ENCODE measurements around the gene VWA3B.

The VWA3B gene

DNA sequence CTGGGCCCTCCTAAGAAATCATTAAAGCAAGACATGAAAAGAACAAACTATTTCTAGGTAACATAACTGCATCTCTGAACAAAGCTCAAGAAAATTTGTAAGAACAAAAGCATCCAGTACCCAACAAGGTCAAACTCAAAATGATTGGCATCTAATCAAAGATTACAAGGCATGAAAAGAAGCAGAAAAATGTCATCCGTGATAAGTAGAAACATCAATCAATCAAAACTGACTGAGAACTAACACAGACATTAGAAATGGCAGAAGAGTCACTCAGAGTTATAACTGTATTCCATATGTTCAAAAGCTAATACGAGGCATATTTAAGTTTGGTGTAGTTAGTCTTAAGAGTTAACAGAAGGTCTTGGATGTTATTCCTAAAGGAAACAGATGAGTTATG, 80.9 kb downstream of the VWA3B start:
- H3K27ac ChIP-seq (ENCODE audit: low read depth, low read length) = no peak overlapping the region
- H3K36me3 ChIP-seq (ENCODE audit: low read length) = no peaks in the 10 kb centered on the region
- H2AFZ ChIP-seq (ENCODE audit: low read depth, low read length, severe bottlenecking) = no peak overlapping the region
- no peaks in the 10 kb centered on the region for H3K27me3 ChIP-seq (ENCODE audit: low read length)
- no peaks in the 10 kb centered on the region for H3K79me2 ChIP-seq (ENCODE audit: insufficient read depth, low read length)
- H3K4me3 ChIP-seq (ENCODE audit: insufficient read depth, low read length, poor library complexity, severe bottlenecking) = no peak overlapping the region
- H4K20me1 ChIP-seq (ENCODE audit: low read depth, low read length) = no peaks in the 10 kb centered on the region
- H3K4me2 ChIP-seq (ENCODE audit: low read depth, low read length, poor library complexity, severe bottlenecking) = no peak overlapping the region
- no peaks in the 10 kb centered on the region for H3K9me3 ChIP-seq (ENCODE audit: insufficient read depth, low read length)
- no peaks in the 10 kb centered on the region for H3F3A ChIP-seq (ENCODE audit: insufficient read depth)
- TF ChIP-seq EZH2phosphoT487 (conservative IDR thresholded peaks at IDR 0.05; ENCODE audit: low read length) = no peak
- no peak overlapping the region for H3K9ac ChIP-seq (ENCODE audit: low read length)
- H3K9me2 ChIP-seq (replicated peaks; ENCODE audit: insufficient read depth, low read length) = no peaks in the 10 kb centered on the region

DNA sequence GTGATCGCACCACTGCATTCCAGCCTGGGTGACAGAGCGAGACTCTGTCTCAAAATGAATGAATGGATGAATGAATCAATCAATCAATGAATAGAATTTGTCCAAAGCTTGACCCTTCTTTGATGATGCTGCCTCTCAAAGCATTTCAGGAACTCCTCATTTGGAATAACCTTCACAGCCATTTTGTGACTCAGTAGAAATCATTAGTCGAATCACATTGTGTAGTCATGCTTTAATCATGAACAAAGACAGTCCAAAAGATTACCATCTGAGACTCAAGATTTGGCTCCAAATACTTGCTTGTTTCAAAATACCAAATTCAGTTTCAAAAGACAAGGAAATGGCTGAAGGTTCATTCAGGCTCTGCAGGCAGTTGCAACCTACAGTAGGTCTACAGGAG, 83.1 kb downstream of the VWA3B start:
- Histone ChIP-seq H2AFZ (ENCODE audit: low read depth, low read length, severe bottlenecking) (no peak overlapping the region), H3K9me2 (replicated peaks; ENCODE audit: insufficient read depth, low read length) (no peaks in the 10 kb centered on the region), H3K4me2 (ENCODE audit: low read depth, low read length, poor library complexity, severe bottlenecking) (no peak overlapping the region), H3F3A (ENCODE audit: insufficient read depth) (no peaks in the 10 kb centered on the region), H3K27me3 (ENCODE audit: low read length) (no peaks in the 10 kb centered on the region), H3K79me2 (ENCODE audit: insufficient read depth, low read length) (no peaks in the 10 kb centered on the region), H3K27ac (ENCODE audit: low read depth, low read length) (no peak overlapping the region), H3K9ac (ENCODE audit: low read length) (no peak overlapping the region), H4K20me1 (ENCODE audit: low read depth, low read length) (no peaks in the 10 kb centered on the region), H3K4me3 (ENCODE audit: insufficient read depth, low read length, poor library complexity, severe bottlenecking) (no peak overlapping the region), H3K9me3 (ENCODE audit: insufficient read depth, low read length) (no peaks in the 10 kb centered on the region), H3K36me3 (ENCODE audit: low read length) (no peaks in the 10 kb centered on the region)
- TF ChIP-seq, protein P1, sequence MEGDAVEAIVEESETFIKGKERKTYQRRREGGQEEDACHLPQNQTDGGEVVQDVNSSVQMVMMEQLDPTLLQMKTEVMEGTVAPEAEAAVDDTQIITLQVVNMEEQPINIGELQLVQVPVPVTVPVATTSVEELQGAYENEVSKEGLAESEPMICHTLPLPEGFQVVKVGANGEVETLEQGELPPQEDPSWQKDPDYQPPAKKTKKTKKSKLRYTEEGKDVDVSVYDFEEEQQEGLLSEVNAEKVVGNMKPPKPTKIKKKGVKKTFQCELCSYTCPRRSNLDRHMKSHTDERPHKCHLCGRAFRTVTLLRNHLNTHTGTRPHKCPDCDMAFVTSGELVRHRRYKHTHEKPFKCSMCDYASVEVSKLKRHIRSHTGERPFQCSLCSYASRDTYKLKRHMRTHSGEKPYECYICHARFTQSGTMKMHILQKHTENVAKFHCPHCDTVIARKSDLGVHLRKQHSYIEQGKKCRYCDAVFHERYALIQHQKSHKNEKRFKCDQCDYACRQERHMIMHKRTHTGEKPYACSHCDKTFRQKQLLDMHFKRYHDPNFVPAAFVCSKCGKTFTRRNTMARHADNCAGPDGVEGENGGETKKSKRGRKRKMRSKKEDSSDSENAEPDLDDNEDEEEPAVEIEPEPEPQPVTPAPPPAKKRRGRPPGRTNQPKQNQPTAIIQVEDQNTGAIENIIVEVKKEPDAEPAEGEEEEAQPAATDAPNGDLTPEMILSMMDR (IDR thresholded peaks at IDR 0.05; ENCODE audit: insufficient read depth, low read length, poor library complexity, severe bottlenecking) = no peak
- TF ChIP-seq EZH2phosphoT487 (conservative IDR thresholded peaks at IDR 0.05; ENCODE audit: low read length) = no peak

DNA sequence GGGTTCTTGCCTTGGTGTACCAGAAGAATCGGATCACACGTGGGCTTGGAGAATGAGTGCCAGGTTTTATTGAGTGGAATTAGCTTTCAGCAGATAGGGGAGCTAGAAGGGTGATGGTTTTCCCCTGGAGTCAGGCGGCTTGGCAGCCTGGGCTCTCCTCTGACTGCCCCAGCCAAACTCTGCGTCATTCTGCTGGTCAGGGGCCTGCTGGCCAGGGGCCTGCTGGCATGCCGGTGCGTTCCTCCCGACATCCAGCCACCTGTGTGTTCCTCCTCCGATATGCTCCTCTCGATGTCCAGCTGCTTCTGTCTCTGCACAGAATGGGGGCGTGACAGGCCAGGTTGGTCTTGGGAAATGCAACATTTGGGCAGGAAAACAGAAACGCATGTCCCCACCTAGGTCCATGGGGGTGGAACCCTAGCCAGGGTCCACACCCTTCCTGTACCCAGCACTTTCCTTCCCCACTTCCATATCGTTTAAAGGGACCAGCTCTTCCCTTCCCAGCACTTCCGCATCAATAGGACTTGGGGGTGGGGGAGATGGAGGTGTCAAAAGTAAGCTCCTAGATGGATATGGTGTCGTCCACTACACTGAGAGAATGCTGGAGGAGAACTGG, 85.3 kb downstream of the VWA3B start:
- Histone ChIP-seq H3K36me3 (ENCODE audit: low read length) (no peaks in the 10 kb centered on the region), H2AFZ (ENCODE audit: low read depth, low read length, severe bottlenecking) (no peak overlapping the region), H3K9me2 (replicated peaks; ENCODE audit: insufficient read depth, low read length) (no peaks in the 10 kb centered on the region), H3K4me2 (ENCODE audit: low read depth, low read length, poor library complexity, severe bottlenecking) (no peak overlapping the region), H3F3A (ENCODE audit: insufficient read depth) (no peaks in the 10 kb centered on the region), H4K20me1 (ENCODE audit: low read depth, low read length) (no peaks in the 10 kb centered on the region), H3K27ac (ENCODE audit: low read depth, low read length) (no peak overlapping the region), H3K9me3 (ENCODE audit: insufficient read depth, low read length) (no peaks in the 10 kb centered on the region), H3K4me3 (ENCODE audit: insufficient read depth, low read length, poor library complexity, severe bottlenecking) (no peak overlapping the region), H3K27me3 (ENCODE audit: low read length) (no peaks in the 10 kb centered on the region), H3K9ac (ENCODE audit: low read length) (no peak overlapping the region), H3K79me2 (ENCODE audit: insufficient read depth, low read length) (no peaks in the 10 kb centered on the region)
- TF ChIP-seq, protein P1 (IDR thresholded peaks at IDR 0.05; ENCODE audit: insufficient read depth, low read length, poor library complexity, severe bottlenecking) = no peak
- no peak for TF ChIP-seq EZH2phosphoT487 (conservative IDR thresholded peaks at IDR 0.05; ENCODE audit: low read length)

DNA sequence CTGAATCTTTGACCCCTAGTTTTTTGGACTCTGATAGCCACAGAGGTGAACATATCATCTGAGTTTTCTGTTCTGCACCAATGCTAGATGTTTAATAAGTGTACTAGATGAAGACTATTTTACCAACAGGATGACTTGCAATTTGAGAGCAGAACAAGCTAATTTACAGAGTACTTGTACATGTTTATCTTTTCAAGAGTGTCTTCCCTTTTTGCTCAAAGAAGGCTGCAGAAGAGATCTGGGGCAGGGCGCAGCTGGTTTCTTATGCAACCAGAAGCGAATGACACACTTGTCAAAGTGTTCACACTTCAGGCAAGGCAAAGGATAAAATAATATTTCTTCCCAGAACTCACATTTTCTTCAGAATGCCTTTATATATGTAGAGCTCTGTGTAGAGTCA, 86.0 kb downstream of the VWA3B start:
- TF ChIP-seq, protein P1 (IDR thresholded peaks at IDR 0.05; ENCODE audit: insufficient read depth, low read length, poor library complexity, severe bottlenecking) = no peak
- no peak for TF ChIP-seq EZH2phosphoT487 (conservative IDR thresholded peaks at IDR 0.05; ENCODE audit: low read length)
- no peaks in the 10 kb centered on the region for H3K9me3 ChIP-seq (ENCODE audit: insufficient read depth, low read length)
- no peak overlapping the region for H3K4me2 ChIP-seq (ENCODE audit: low read depth, low read length, poor library complexity, severe bottlenecking)
- no peak overlapping the region for H3K9ac ChIP-seq (ENCODE audit: low read length)
- H3K4me3 ChIP-seq (ENCODE audit: insufficient read depth, low read length, poor library complexity, severe bottlenecking) = no peak overlapping the region
- H3K27me3 ChIP-seq (ENCODE audit: low read length) = no peaks in the 10 kb centered on the region
- no peak overlapping the region for H3K27ac ChIP-seq (ENCODE audit: low read depth, low read length)
- no peaks in the 10 kb centered on the region for H3K36me3 ChIP-seq (ENCODE audit: low read length)
- no peaks in the 10 kb centered on the region for H4K20me1 ChIP-seq (ENCODE audit: low read depth, low read length)
- no peak overlapping the region for H2AFZ ChIP-seq (ENCODE audit: low read depth, low read length, severe bottlenecking)
- H3K9me2 ChIP-seq (replicated peaks; ENCODE audit: insufficient read depth, low read length) = no peaks in the 10 kb centered on the region
- no peaks in the 10 kb centered on the region for H3F3A ChIP-seq (ENCODE audit: insufficient read depth)
- no peaks in the 10 kb centered on the region for H3K79me2 ChIP-seq (ENCODE audit: insufficient read depth, low read length)
